Neuronal stem cell (in vitro differentiated cells): ENCODE data around the gene S100PBP.
A peak's percentile ranks its signal among the peaks of the same experiment; 100 is the strongest.

ENCODE experiments used
- DNase-seq: peaks from one replicate; pipeline ENCODE4 v3.0.0-alpha.2; 2013; ENCODE audit warnings: low spot score
- H2AFZ ChIP-seq: one replicate; pipeline ENCODE4 v1.6.1; 2013; ENCODE audit warnings: mild to moderate bottlenecking, low read length, inconsistent platforms
- H2AK5ac ChIP-seq: 2 replicates; pipeline ENCODE4 v1.6.1; 2013; ENCODE audit warnings: low read depth, mild to moderate bottlenecking, inconsistent platforms, low read length, moderate library complexity, mixed read lengths
- H2BK120ac ChIP-seq: 2 replicates; pipeline ENCODE4 v1.6.1; 2013; ENCODE audit warnings: low read depth, mild to moderate bottlenecking, inconsistent platforms, low read length, moderate library complexity, mixed read lengths
- H2BK12ac ChIP-seq: one replicate; pipeline ENCODE4 v1.6.1; 2013; ENCODE audit warnings: low read length, inconsistent platforms
- H2BK15ac ChIP-seq: 2 replicates; pipeline ENCODE4 v1.6.1; 2013; ENCODE audit warnings: mild to moderate bottlenecking, low read length, inconsistent platforms, mixed read lengths
- H2BK5ac ChIP-seq: one replicate; pipeline ENCODE4 v1.6.1; 2013; ENCODE audit warnings: inconsistent platforms, mild to moderate bottlenecking, low read length, moderate library complexity
- H3K14ac ChIP-seq: one replicate; pipeline ENCODE4 v1.6.1; 2013; ENCODE audit warnings: low read length, inconsistent platforms
- H3K18ac ChIP-seq: 2 replicates; pipeline ENCODE4 v1.6.1; 2013; ENCODE audit warnings: low read length, inconsistent platforms
- H3K23ac ChIP-seq: 2 replicates; pipeline ENCODE4 v1.6.1; 2013; ENCODE audit warnings: low read depth, mild to moderate bottlenecking, mixed read lengths, low read length, inconsistent platforms; ENCODE audit not compliant: poor library complexity
- H3K27ac ChIP-seq: replicated peaks from 3 replicates; pipeline ENCODE4 v1.5.1; 2013; ENCODE audit warnings: low read length, inconsistent platforms
- H3K27me3 ChIP-seq, 3 experiments: 2 replicates each; pipeline ENCODE4 v1.6.1; 2013; ENCODE audit warnings: low read length in 3 of 3, mild to moderate bottlenecking in 2 of 3, inconsistent platforms in 1 of 3, low read depth in 1 of 3, mixed read lengths in 1 of 3, moderate library complexity in 1 of 3; ENCODE audit not compliant: control insufficient read depth in 3 of 3, insufficient read depth in 3 of 3
- H3K36me3 ChIP-seq, 2 donors: replicated peaks in 1 of 2; 2 replicates each; pipeline ENCODE4 v1.6.1; 2013; ENCODE audit warnings: low read length in 2 of 2; ENCODE audit not compliant: control insufficient read depth in 2 of 2, insufficient read depth in 2 of 2
- H3K4ac ChIP-seq: 2 replicates; pipeline ENCODE4 v1.6.1; 2013; ENCODE audit warnings: inconsistent platforms, mild to moderate bottlenecking, low read length, moderate library complexity
- H3K4me1 ChIP-seq, 2 donors: 1 replicate in 1 of 2; 2 replicates in 1 of 2; pipeline ENCODE4 v1.6.1; 2013; ENCODE audit warnings: low read length in 2 of 2, low read depth in 1 of 2; ENCODE audit not compliant: control insufficient read depth in 2 of 2, insufficient read depth in 1 of 2
- H3K4me2 ChIP-seq: one replicate; pipeline ENCODE4 v1.6.1; 2013; ENCODE audit warnings: mild to moderate bottlenecking, low read length, inconsistent platforms; ENCODE audit not compliant: insufficient read depth, poor library complexity, severe bottlenecking
- H3K4me3 ChIP-seq, 2 donors: 2 replicates each; pipeline ENCODE4 v1.5.1; 2013; ENCODE audit warnings: low read length in 2 of 2, mild to moderate bottlenecking in 2 of 2, inconsistent platforms in 1 of 2, moderate library complexity in 1 of 2
- H3K79me1 ChIP-seq: one replicate; pipeline ENCODE4 v1.6.1; 2013; ENCODE audit warnings: low read depth, mild to moderate bottlenecking, inconsistent platforms, low read length, moderate library complexity
- H3K9ac ChIP-seq: one replicate; pipeline ENCODE4 v1.6.1; 2013; ENCODE audit warnings: mild to moderate bottlenecking, low read depth, low read length, inconsistent platforms; ENCODE audit not compliant: poor library complexity
- H3K9me3 ChIP-seq, 2 donors: replicated peaks in 1 of 2; 2 replicates each; pipeline versions ENCODE3 to v1.6.1; 2013; ENCODE audit warnings: low read length in 2 of 2, mild to moderate bottlenecking in 2 of 2, inconsistent platforms in 1 of 2, low read depth in 1 of 2, mixed read lengths in 1 of 2, moderate library complexity in 1 of 2; ENCODE audit not compliant: control insufficient read depth in 2 of 2, insufficient read depth in 1 of 2
- H4K8ac ChIP-seq: one replicate; pipeline ENCODE4 v1.6.1; 2013; ENCODE audit warnings: low read depth, mild to moderate bottlenecking, inconsistent platforms, low read length, moderate library complexity
- H4K91ac ChIP-seq: one replicate; pipeline ENCODE4 v1.6.1; 2013; ENCODE audit warnings: low read length, low read depth, mild to moderate bottlenecking, inconsistent platforms; ENCODE audit not compliant: poor library complexity
- WGBS, 2 donors: extraction: QIAGEN DNeasy Blood & Tissue Kit; methylation state at CpG; one replicate each; pipeline ENCODE4 v1.1.7; 2013; ENCODE audit warnings: missing lambda C conversion rate in 2 of 2, mixed read lengths in 1 of 2; ENCODE audit not compliant: insufficient read length in 2 of 2, insufficient replicate concordance in 1 of 2; ENCODE audit errors: extremely low coverage in 2 of 2; 5-methylcytosine and 5-hydroxymethylcytosine counted together

Gene S100PBP

DNA sequence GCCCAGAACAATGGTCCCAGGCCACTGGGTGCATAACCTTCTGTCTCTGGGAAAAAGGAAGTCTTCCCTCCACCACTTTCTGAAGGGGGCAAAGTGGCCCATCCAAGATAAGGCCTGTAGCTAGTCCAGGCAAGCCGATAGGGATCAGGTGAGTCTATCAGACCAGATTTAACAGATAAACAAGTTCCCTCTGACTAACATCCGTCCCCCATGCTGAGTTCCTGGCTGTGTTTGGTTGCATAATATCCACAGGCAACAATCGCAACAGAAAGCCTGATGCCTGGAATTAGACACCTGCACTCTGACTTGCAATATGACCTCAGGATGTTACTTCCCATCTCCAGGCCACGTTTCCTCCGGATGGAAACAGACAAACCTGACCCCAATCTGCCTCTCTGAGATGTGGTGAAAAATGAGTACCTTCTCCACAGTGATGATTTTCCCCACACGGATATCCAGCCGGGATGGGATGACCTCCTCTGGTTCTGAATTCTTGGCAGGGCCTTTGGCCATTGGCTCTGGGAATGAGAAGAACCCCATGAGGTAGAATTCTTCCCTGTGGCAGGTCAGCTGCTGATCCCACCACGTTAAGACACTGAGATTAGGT is 36.7 kb upstream of the S100PBP start:
- Histone ChIP-seq H3K36me3 (peaks cover 42 to 95% of the 10 kb centered on the region in 2 donors), H3K4me3 (peak overlapping the region in 1 of 2 donors; percentile 24), H2BK120ac (no peak overlapping the region), H3K4me2 (no peak overlapping the region), H3K9ac (no peak overlapping the region), H3K14ac (no peak overlapping the region), H2BK12ac (no peak overlapping the region), H2BK15ac (no peak overlapping the region), H3K18ac (no peak overlapping the region), H2BK5ac (no peak overlapping the region), H4K8ac (no peak overlapping the region), H3K23ac (no peak overlapping the region), H2AFZ (no peak overlapping the region), H3K27ac (no peak overlapping the region), H4K91ac (no peak overlapping the region), H2AK5ac (no peak overlapping the region), H3K27me3 (no peaks in the 10 kb centered on the region), H3K9me3 (no peaks in the 10 kb centered on the region), H3K4ac (no peak overlapping the region), H3K79me1 (no peaks in the 10 kb centered on the region), H3K4me1 (no peaks in the 10 kb centered on the region)
- no peak for DNase-seq
- WGBS, 2 donors, result no CpG with 5 or more reads among the region's 8 CpGs

GRCh38 chr1:32782086-32782485 is 35.4 kb upstream of the S100PBP start:
- Histone ChIP-seq H2BK12ac (no peak overlapping the region), H3K79me1 (no peaks in the 10 kb centered on the region), H3K14ac (no peak overlapping the region), H2BK15ac (no peak overlapping the region), H3K9ac (no peak overlapping the region), H3K4ac (no peak overlapping the region), H3K27me3 (no peaks in the 10 kb centered on the region), H4K8ac (no peak overlapping the region), H2AFZ (no peak overlapping the region), H3K18ac (no peak overlapping the region), H4K91ac (no peak overlapping the region), H2BK120ac (no peak overlapping the region), H3K4me1 (no peaks in the 10 kb centered on the region), H3K9me3 (no peaks in the 10 kb centered on the region), H2BK5ac (no peak overlapping the region), H3K23ac (no peak overlapping the region), H3K36me3 (peaks cover 46 to 96% of the 10 kb centered on the region in 2 donors), H3K4me2 (no peak overlapping the region), H2AK5ac (no peak overlapping the region), H3K27ac (no peak overlapping the region), H3K4me3 (no peak overlapping the region)
- no CpG with 5 or more reads among the region's 5 CpGs for WGBS, 2 donors
- DNase-seq, result no peak

GRCh38 chr1:32783851-32784250 is 33.6 kb upstream of the S100PBP start:
- no peak overlapping the region for H3K18ac ChIP-seq
- no peaks in the 10 kb centered on the region for H3K27me3 ChIP-seq
- no CpG with 5 or more reads among the region's 5 CpGs for WGBS, 2 donors
- H3K14ac ChIP-seq, result no peak overlapping the region
- peaks cover 50 to 99% of the 10 kb centered on the region in 2 donors for H3K36me3 ChIP-seq
- H3K79me1 ChIP-seq, result no peaks in the 10 kb centered on the region
- no peak overlapping the region for H3K9ac ChIP-seq
- no peak overlapping the region for H4K91ac ChIP-seq
- H3K4me1 ChIP-seq, result no peaks in the 10 kb centered on the region
- no peak overlapping the region for H3K23ac ChIP-seq
- no peak overlapping the region for H2AK5ac ChIP-seq
- no peak overlapping the region for H2BK15ac ChIP-seq
- H3K4ac ChIP-seq, result no peak overlapping the region
- H2BK5ac ChIP-seq, result no peak overlapping the region
- H2BK12ac ChIP-seq, result no peak overlapping the region
- no peak overlapping the region for H4K8ac ChIP-seq
- no peak overlapping the region for H3K4me3 ChIP-seq
- no peak overlapping the region for H3K27ac ChIP-seq
- no peaks in the 10 kb centered on the region for H3K9me3 ChIP-seq
- H2BK120ac ChIP-seq, result no peak overlapping the region
- no peak for DNase-seq
- no peak overlapping the region for H2AFZ ChIP-seq
- H3K4me2 ChIP-seq, result no peak overlapping the region

GRCh38 chr1:32784817-32785216 is 32.6 kb upstream of the S100PBP start:
- Histone ChIP-seq H3K4me3 (no peak overlapping the region), H2BK5ac (no peak overlapping the region), H3K18ac (no peak overlapping the region), H3K4me2 (no peak overlapping the region), H3K4ac (no peak overlapping the region), H2AK5ac (no peak overlapping the region), H4K91ac (no peak overlapping the region), H2BK15ac (no peak overlapping the region), H2AFZ (no peak overlapping the region), H3K4me1 (no peaks in the 10 kb centered on the region), H3K9ac (no peak overlapping the region), H2BK12ac (no peak overlapping the region), H3K27ac (no peak overlapping the region), H3K27me3 (no peaks in the 10 kb centered on the region), H3K23ac (no peak overlapping the region), H3K79me1 (no peaks in the 10 kb centered on the region), H2BK120ac (no peak overlapping the region), H3K36me3 (peaks cover 41 to 97% of the 10 kb centered on the region in 2 donors), H3K14ac (no peak overlapping the region), H3K9me3 (no peaks in the 10 kb centered on the region), H4K8ac (no peak overlapping the region)
- WGBS, 2 donors, result no CpG with 5 or more reads among the region's 3 CpGs
- DNase-seq, result no peak
